ENCODE data around the gene GIMAP5.
"Not testable (repeated sequence)": the region's sequence is repeated elsewhere in the genome, so short reads cannot be mapped to it uniquely, and the experiment has no call there.

GIMAP5 gene

GRCh38 chr7:150774131-150774530 lies 36.9 kb downstream of the GIMAP5 start:
- DNase-seq (ENCODE audit: low spot score), result not testable (repeated sequence)

- no peak for DNase-seq (ENCODE audit: low spot score)
Measured at GRCh38 chr7:150778014-150778737, 41.0 kb downstream of the GIMAP5 start.

- DNase-seq (ENCODE audit: low spot score), result peak; percentile 47
Measured at GRCh38 chr7:150778738-150779301, 41.6 kb downstream of the GIMAP5 start.

GRCh38 chr7:150780292-150780691 lies 43.1 kb downstream of the GIMAP5 start:
- no peak for DNase-seq (ENCODE audit: low spot score)

- DNase-seq (ENCODE audit: low spot score), result no peak
Measured at GRCh38 chr7:150781103-150781502, 43.9 kb downstream of the GIMAP5 start.

- no peak for DNase-seq (ENCODE audit: low spot score)
Measured at GRCh38 chr7:150781961-150782360, 44.7 kb downstream of the GIMAP5 start.

GRCh38 chr7:150784120-150784736 lies 47.0 kb downstream of the GIMAP5 start:
- no peak for DNase-seq (ENCODE audit: low spot score)

- DNase-seq (ENCODE audit: low spot score), result no peak
Measured at GRCh38 chr7:150784954-150785353, 47.7 kb downstream of the GIMAP5 start.

GRCh38 chr7:150787321-150788281 lies 50.4 kb downstream of the GIMAP5 start:
- DNase-seq (ENCODE audit: low spot score), result no peak

GRCh38 chr7:150788474-150789269 lies 51.5 kb downstream of the GIMAP5 start:
- DNase-seq (ENCODE audit: low spot score), result no peak

GRCh38 chr7:150790416-150791075 lies 53.3 kb downstream of the GIMAP5 start:
- DNase-seq (ENCODE audit: low spot score), result no peak

GRCh38 chr7:150791304-150791703 lies 54.1 kb downstream of the GIMAP5 start:
- no peak for DNase-seq (ENCODE audit: low spot score)

GRCh38 chr7:150791746-150792452 lies 54.7 kb downstream of the GIMAP5 start:
- no peak for DNase-seq (ENCODE audit: low spot score)

Measured in hepatic stellate cell (primary cell).